ENCODE measurements around the gene CCDC120. TPM values are rescaled to one million over a fixed set of nuclear protein-coding genes. Genes with fewer than 3 reads are reported as not detected.

CCDC120 gene
- total RNA-seq = 3.1 and 10.0 TPM in 2 replicates

DNA sequence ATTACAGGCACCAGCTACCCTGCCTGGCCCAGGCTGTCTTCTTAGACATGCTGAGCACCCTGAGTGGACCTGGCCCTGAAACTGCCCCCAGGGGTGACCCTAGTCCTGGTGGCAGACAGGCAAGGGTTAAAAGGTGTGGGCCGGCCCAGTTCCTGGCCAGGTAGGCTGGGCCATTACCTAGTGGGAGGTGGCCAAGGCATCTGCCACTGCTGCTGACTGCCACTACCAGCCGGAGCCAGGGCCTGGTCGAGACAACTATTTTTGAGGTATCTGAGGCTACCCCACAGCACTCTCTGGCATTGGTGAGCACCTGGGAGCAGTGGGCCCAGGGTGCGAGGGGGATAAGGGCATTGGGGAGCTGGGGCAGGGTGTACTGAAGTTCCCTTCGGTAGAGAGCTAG lies at the start of gene CCDC120:
CCDC120 (plus strand) TSS at position 206 of the 400 bp plus-strand sequence. CDS start 3,043 bp downstream, outside the sequence.

DNA sequence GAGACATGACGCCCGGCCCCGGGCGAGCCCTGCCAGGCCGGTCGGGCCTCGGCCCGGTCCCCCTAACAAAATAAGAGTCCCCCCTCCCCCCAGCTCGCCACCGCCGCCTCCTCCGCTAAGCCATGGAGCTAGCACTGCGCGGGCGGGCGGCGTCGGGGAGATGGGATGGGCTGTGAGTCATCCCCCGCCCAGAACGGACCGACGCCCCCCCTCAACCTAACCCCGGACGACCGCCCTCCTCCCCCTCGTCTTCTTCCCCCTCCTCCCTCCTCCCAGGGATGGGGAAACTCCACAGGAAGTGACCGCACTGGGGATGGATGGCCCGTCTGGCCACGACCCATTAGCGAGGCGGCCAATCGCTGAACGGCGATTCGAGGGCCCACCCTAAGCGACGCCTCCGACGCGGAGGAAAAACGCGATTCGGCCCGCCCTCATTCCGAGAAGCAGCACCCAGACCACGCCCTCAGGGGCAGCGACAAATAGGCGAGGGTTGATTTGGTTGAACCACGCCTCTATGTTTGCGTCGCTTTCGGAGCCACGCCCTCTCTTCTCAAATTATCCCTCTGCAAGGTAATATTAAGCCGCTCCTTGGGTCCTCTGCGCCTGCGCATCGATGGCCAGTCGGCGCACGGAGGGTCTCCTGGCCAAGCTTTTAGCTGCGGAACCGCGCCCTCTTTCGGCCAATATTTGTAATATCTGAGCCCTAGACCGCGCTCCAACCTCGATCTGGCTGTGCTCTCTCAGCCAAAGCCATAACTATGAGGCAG lies 15.4 kb upstream of the CCDC120 start, which contains the start of gene TFE3:
TFE3 (minus strand) TSS at position 138 of the 767 bp plus-strand sequence; CDS start at position 7, 131 bp downstream.

GRCh38 chrX:49073601-49074575 lies 15.1 kb downstream of the CCDC120 start, which contains the start of gene PRAF2:
Gene PRAF2, minus strand, starts transcription at chrX:49074002. Its CDS starts 15 bp downstream, at chrX:49073987.

DNA sequence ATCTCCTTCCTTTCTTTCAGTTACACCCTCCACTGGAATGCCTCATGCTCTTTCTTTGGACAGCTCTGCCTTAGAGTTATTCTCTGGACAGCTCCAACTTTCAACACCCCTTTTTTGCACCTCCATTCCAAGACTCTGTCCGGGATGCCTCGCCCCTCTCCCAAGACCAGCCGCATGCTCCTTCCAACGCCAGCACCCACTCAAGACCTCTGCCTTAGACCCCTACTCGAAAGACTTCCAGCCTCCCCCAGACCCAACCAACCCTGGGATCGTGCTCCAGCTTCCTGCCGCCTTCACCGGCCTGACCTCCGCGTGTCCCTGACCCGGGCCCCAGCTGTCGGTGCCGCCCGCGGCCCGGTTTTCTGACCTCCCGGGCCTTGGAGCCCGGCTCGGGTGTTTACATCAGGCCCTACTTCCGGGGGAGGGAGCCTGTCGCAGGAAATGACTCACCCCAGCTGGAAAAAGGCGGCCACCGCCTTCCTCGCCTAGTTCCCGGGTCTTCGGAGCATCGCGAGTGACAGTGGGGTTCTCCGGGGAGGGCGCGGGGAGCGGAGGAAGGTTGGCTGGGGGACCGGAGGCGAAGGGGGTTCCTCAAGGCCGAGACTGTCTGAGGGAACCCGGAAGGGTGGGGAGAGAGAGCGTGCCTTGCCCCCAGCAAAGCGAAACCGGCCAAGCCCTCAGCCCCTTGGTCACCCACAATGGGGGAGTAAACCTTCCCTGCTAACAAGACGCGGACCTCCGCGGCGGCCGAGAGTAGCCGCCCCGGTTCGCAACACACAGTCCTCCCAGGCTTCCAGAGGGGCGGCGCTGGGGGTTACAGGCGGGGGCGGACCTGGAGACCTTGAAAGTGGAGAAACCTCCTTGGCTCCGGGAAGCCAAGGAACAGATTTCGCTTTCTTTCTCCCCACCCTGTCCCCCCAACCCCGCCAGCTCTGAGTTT lies 21.0 kb downstream of the CCDC120 start, which contains the start of gene WDR45:
WDR45 (minus strand) TSS at position 399 of the 940 bp plus-strand sequence. CDS start 1,792 bp downstream, outside the sequence.

Other genes with a start within 250 kb of the CCDC120 start
- not detected in 2 replicates for gene ERAS, start 232.5 kb upstream of the CCDC120 start, total RNA-seq
- 9.5 and 32.6 TPM in 2 replicates for gene PCSK1N, start 223.4 kb upstream of the CCDC120 start, total RNA-seq
- gene TIMM17B, start 161.2 kb upstream of the CCDC120 start, total RNA-seq = 76.9 and 84.4 TPM in 2 replicates
- gene PQBP1, start 161.1 kb upstream of the CCDC120 start, total RNA-seq = 59.7 and 70.9 TPM in 2 replicates
- 26.7 and 34.0 TPM in 2 replicates for gene SLC35A2, start 147.4 kb upstream of the CCDC120 start, total RNA-seq
- gene PIM2, start 140.0 kb upstream of the CCDC120 start, total RNA-seq = 9.0 and 13.0 TPM in 2 replicates
- gene OTUD5, start 101.4 kb upstream of the CCDC120 start, total RNA-seq = 34.7 and 47.8 TPM in 2 replicates
- gene KCND1, start 87.2 kb upstream of the CCDC120 start, total RNA-seq = 0.98 and 3.4 TPM in 2 replicates
- gene GRIPAP1, start 56.7 kb upstream of the CCDC120 start, total RNA-seq = 9.3 and 17.5 TPM in 2 replicates
- 67.7 and 71.9 TPM in 2 replicates for gene TFE3, start 15.6 kb upstream of the CCDC120 start, total RNA-seq
- gene PRAF2, start 15.0 kb downstream of the CCDC120 start, total RNA-seq = 27.7 and 35.4 TPM in 2 replicates
- 30.3 and 77.5 TPM in 2 replicates for gene WDR45, start 20.9 kb downstream of the CCDC120 start, total RNA-seq
- 19.9 and 21.2 TPM in 2 replicates for gene GPKOW, start 64.7 kb downstream of the CCDC120 start, total RNA-seq
- 1.8 and 4.6 TPM in 2 replicates for gene MAGIX, start 103.8 kb downstream of the CCDC120 start, total RNA-seq
- gene PLP2, start 112.9 kb downstream of the CCDC120 start, total RNA-seq = 109 and 200 TPM in 2 replicates
- 9.8 and 10.8 TPM in 2 replicates for gene PRICKLE3, start 127.4 kb downstream of the CCDC120 start, total RNA-seq
- gene SYP, start 141.2 kb downstream of the CCDC120 start, total RNA-seq = 1.5 TPM in 1 of 2 replicates, not detected in the other
- gene CACNA1F, start 174.3 kb downstream of the CCDC120 start, total RNA-seq = under 0.01 TPM in 1 of 2 replicates, not detected in the other
- gene CCDC22, start 176.5 kb downstream of the CCDC120 start, total RNA-seq = 22.0 and 23.7 TPM in 2 replicates
- gene FOXP3, start 205.7 kb downstream of the CCDC120 start, total RNA-seq = not detected in 2 replicates
- gene PPP1R3F, start 210.8 kb downstream of the CCDC120 start, total RNA-seq = 1.5 and 9.5 TPM in 2 replicates
- gene GAGE10, start 244.6 kb downstream of the CCDC120 start, total RNA-seq = not detected in 2 replicates